ENCODE measurements around the gene MACROD2.

GRCh38 chr20:14707026-14707680 lies 711.8 kb downstream of the MACROD2 start:
- TF ChIP-seq CTCF (conservative IDR thresholded peaks at IDR 0.05 in 1 of 2, IDR thresholded peaks at IDR 0.05 in 1 of 2; ENCODE audit: extremely low read depth in 1 of 2, insufficient read depth in 1 of 2, low read depth in 1 of 2, low read length in 2 of 2), result no peak
- no peak for TF ChIP-seq EZH2 (IDR thresholded peaks at IDR 0.05; ENCODE audit: borderline replicate concordance, low read length)

All from mammary epithelial cell (primary cell).